ENCODE results near the gene ZNF880. TPM values are rescaled to one million over a fixed set of nuclear protein-coding genes. Genes with fewer than 3 reads are reported as not detected.

The ZNF880 gene
- 12.6 and 12.8 TPM in 2 replicates for total RNA-seq

DNA sequence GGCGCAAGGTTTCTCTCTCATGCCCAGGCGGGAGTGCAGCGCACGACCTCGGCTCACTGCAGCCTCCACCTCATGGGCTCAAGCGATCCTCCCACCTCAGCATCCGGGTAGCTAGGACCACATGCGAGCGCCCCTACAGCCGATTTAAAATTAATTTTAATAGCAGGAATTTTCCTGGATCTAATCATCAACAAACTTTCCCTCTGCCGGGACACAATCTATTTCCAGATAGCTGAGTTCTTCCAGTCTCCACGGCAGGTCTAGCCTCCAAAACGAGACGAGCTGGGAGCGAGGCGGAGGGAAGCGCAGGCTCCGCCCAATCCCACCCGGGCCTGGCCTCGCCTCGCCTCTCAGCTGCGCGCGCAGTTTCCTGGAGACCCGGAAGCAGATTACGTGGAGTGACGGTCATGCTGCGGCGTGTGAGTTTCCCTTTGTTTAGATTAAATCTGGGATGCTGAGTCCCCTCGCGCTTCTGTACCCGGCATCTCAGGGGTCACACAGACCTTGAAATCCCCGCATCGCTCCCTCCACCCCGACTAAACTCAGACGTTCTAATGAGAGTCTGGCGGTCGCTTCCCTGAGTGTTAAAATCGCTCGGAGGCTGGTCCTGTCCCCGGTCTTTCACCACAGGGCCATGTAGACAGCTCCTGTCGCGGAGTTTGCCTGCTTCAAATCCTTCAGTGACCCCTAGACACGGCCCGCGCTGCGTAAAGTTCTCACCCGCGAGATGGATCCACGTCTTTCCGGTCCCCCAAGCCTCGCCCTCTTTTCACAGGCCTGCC is at the start of gene ZNF880:
Gene ZNF880, plus strand, starts transcription at position 365 of the 782 bp plus-strand sequence. Its CDS starts 43 bp downstream, at position 408.

GRCh38 chr19:52336117-52336790 is 33.5 kb upstream of the ZNF880 start, which contains the start of gene ZNF610:
ZNF610 (plus strand) TSS chr19:52336243; CDS start chr19:52349173, 12,930 bp downstream.

GRCh38 chr19:52397310-52398080 is 27.8 kb downstream of the ZNF880 start, which contains the start of gene ZNF528:
ZNF528 (plus strand) TSS chr19:52397849; CDS start chr19:52402014, 4,165 bp downstream.

GRCh38 chr19:52428937-52429336 is 59.2 kb downstream of the ZNF880 start, which contains the start of gene ZNF534:
ZNF534 (plus strand) TSS chr19:52429148; CDS start chr19:52431475, 2,327 bp downstream.

Other genes starting within 250 kb of the ZNF880 start
- gene ZNF616, start 230.0 kb upstream of the ZNF880 start, total RNA-seq, result 4.4 and 4.7 TPM in 2 replicates
- gene ZNF836, start 198.3 kb upstream of the ZNF880 start, total RNA-seq, result 3.3 and 4.2 TPM in 2 replicates
- gene PPP2R1A, start 179.9 kb upstream of the ZNF880 start, total RNA-seq, result 283 and 294 TPM in 2 replicates
- 5.4 and 8.3 TPM in 2 replicates for gene ZNF766, start 100.3 kb upstream of the ZNF880 start, total RNA-seq
- gene ZNF480, start 72.8 kb upstream of the ZNF880 start, total RNA-seq, result 5.1 and 6.2 TPM in 2 replicates
- gene ZNF610, start 33.7 kb upstream of the ZNF880 start, total RNA-seq, result 0.89 and 7.3 TPM in 2 replicates
- 6.2 and 11.3 TPM in 2 replicates for gene ZNF528, start 27.9 kb downstream of the ZNF880 start, total RNA-seq
- gene ZNF534, start 59.2 kb downstream of the ZNF880 start, total RNA-seq, result not detected in 2 replicates
- 0.49 and 2.0 TPM in 2 replicates for gene ZNF578, start 83.6 kb downstream of the ZNF880 start, total RNA-seq
- 7.9 and 10.3 TPM in 2 replicates for gene ZNF808, start 157.7 kb downstream of the ZNF880 start, total RNA-seq
- 8.9 and 9.7 TPM in 2 replicates for gene ZNF701, start 200.4 kb downstream of the ZNF880 start, total RNA-seq

Data from mammary microvascular endothelial cell (primary cell).